Measurements from ENCODE around the gene SH3RF1. TPM values are rescaled to one million over a fixed set of nuclear protein-coding genes. Genes with fewer than 3 reads are reported as not detected.

The SH3RF1 gene
- total and polyA plus RNA-seq, 2 of the 13 experiments (the other 11 are each of a cell fraction or from before 2014, with no cell fraction given), result 3.1 to 3.2 TPM

DNA sequence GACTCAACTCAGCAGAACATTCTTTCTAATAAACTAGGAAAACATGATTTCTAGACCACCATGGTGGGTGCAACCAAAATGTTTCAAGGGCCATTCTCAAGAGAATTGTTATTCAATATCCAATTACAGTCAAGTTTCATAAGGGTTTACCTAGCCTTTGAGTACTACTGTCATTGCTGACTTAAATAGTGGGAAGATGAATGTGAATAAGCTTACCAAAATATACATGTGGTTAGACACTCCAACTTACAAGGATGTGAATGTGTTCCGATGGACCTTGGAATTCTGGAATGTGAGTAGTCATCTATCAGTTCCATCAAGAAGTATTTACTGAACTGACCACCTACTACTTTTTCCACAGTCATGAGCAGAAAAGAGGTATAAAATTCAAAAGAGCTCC lies 16.9 kb downstream of the SH3RF1 start (continued):
- TF ChIP-seq, protein P1, sequence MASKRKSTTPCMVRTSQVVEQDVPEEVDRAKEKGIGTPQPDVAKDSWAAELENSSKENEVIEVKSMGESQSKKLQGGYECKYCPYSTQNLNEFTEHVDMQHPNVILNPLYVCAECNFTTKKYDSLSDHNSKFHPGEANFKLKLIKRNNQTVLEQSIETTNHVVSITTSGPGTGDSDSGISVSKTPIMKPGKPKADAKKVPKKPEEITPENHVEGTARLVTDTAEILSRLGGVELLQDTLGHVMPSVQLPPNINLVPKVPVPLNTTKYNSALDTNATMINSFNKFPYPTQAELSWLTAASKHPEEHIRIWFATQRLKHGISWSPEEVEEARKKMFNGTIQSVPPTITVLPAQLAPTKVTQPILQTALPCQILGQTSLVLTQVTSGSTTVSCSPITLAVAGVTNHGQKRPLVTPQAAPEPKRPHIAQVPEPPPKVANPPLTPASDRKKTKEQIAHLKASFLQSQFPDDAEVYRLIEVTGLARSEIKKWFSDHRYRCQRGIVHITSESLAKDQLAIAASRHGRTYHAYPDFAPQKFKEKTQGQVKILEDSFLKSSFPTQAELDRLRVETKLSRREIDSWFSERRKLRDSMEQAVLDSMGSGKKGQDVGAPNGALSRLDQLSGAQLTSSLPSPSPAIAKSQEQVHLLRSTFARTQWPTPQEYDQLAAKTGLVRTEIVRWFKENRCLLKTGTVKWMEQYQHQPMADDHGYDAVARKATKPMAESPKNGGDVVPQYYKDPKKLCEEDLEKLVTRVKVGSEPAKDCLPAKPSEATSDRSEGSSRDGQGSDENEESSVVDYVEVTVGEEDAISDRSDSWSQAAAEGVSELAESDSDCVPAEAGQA (IDR thresholded peaks at IDR 0.05; ENCODE audit: low read depth), result no peak
- TF ChIP-seq, protein P1 (CRISPR knock-in tag; IDR thresholded peaks at IDR 0.05; ENCODE audit: borderline replicate concordance), result no peak
- no peak for TF ChIP-seq ZNF484 (CRISPR knock-in tag; IDR thresholded peaks at IDR 0.05; ENCODE audit: borderline replicate concordance, low read depth)
- no peak for TF ChIP-seq SATB2 (CRISPR knock-in tag; IDR thresholded peaks at IDR 0.05)
- TF ChIP-seq THYN1 (CRISPR knock-in tag; IDR thresholded peaks at IDR 0.05; ENCODE audit: borderline replicate concordance, low read depth), result no peak
- TF ChIP-seq ZNF543 (CRISPR knock-in tag; IDR thresholded peaks at IDR 0.05), result no peak
- TF ChIP-seq BHLHE40 (IDR thresholded peaks at IDR 0.05; ENCODE audit: low read length), result no peak

DNA sequence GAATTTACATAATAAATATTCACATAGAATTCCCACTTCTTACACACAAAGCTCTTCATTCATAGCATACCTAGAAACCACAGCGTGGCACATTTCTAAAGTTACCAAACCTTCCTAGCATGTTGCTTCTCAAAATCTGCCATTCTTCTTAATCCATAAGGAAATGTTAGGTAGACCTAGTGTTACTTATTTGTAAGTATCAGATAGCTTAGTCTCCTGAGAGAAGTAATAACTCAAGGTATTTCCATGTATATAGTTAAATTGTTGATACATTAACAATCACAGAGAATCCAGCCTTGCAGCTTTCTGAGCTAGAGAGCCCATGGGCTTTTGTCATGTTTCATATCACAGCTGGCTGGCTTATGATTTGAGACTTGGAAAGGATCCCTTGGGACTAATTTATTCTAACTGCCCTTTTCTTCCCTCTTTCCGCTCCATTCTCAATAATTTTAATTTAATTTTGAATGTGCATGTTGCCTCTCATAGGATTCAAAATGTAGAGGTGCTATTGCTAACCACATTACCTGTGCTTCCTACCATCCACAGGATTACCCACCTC lies 17.6 kb downstream of the SH3RF1 start:
- ATAC-seq, result no peak
- intact Hi-C loops (cut with micrococcal nuclease; ENCODE audit: unreplicated experiment), result loop anchor here (5.0 kb wide), 1 partner anchor 181 kb away; no protein-coding TSS in a partner anchor
- peaks cover 86% of the 10 kb centered on the region for H3K4me1 ChIP-seq (ENCODE audit: insufficient read depth, low read length)
- no TSS peak for BruUV-seq (replicated peaks)
- in situ Hi-C loops (cut with HindIII; ENCODE audit: extremely low pct_ligation_motif_present, low pct_unique_long_range_greater_than_20kb), result no loop called here
- POLR2A ChIA-PET, result interaction anchor here (1.2 kb wide), 1 partner anchor 243 kb away, joined by 3 read pairs; the partner anchor contains the start of gene CBR4
- H3K4me2 ChIP-seq (ENCODE audit: low read depth, low read length), result no peak overlapping the region
- H3K27me3 ChIP-seq (ENCODE audit: control insufficient read depth in 1 of 2, insufficient read depth in 2 of 2, low read length in 2 of 2), result no peaks in the 10 kb centered on the region
- CTCF ChIA-PET (ENCODE audit: low intra/inter-chr PET ratio, low total read pairs), result no interaction called here
- H3K4me3 ChIP-seq (replicated peaks in 1 of 3; ENCODE audit: insufficient read depth in 1 of 3, low read depth in 2 of 3, low read length in 3 of 3), result no peak overlapping the region
- H2AFZ ChIP-seq (ENCODE audit: low read length), result no peak overlapping the region
- H3K9me3 ChIP-seq (ENCODE audit: low read length), result no peaks in the 10 kb centered on the region
- no peak for FAIRE-seq
- no peak overlapping the region for H3K9ac ChIP-seq (ENCODE audit: insufficient read depth, low read depth, low read length)
- no peak for DNase-seq (ENCODE audit: low spot score)
- H3K79me2 ChIP-seq (ENCODE audit: insufficient read depth, low read length), result peaks cover 10% of the 10 kb centered on the region
- WGBS (ENCODE audit: low lambda C conversion rate), result 95% methylated on average over 2 of the region's 2 CpGs
- H3K27ac ChIP-seq (ENCODE audit: extremely low read length, insufficient read depth, low read length), result peak overlapping the region; percentile 0
- H3K36me3 ChIP-seq (replicated peaks in 1 of 2; ENCODE audit: control insufficient read depth in 1 of 2, insufficient read depth in 2 of 2, low read length in 2 of 2), result no peaks in the 10 kb centered on the region
- H4K20me1 ChIP-seq (ENCODE audit: insufficient read depth, low read length), result no peaks in the 10 kb centered on the region
- TF ChIP-seq CBFB (CRISPR knock-in tag; IDR thresholded peaks at IDR 0.05) (no peak), ZFX (CRISPR knock-in tag; IDR thresholded peaks at IDR 0.05; ENCODE audit: low read depth) (no peak), ZNF816 (CRISPR knock-in tag; IDR thresholded peaks at IDR 0.05; ENCODE audit: borderline replicate concordance) (no peak), AGO2 (optimal IDR thresholded peaks at IDR 0.05; ENCODE audit: low read depth, low read length) (no peak), BCL6 (CRISPR knock-in tag; IDR thresholded peaks at IDR 0.05) (no peak), ZNF615 (CRISPR knock-in tag; IDR thresholded peaks at IDR 0.05; ENCODE audit: borderline replicate concordance) (no peak), HOXD1 (CRISPR knock-in tag; IDR thresholded peaks at IDR 0.05) (no peak), ZNF253 (CRISPR knock-in tag; IDR thresholded peaks at IDR 0.05; ENCODE audit: borderline replicate concordance) (no peak), GATAD2A (CRISPR knock-in tag; IDR thresholded peaks at IDR 0.05) (no peak), ELF4 (CRISPR knock-in tag; IDR thresholded peaks at IDR 0.05; ENCODE audit: borderline replicate concordance) (no peak)
- TF ChIP-seq, protein P2, sequence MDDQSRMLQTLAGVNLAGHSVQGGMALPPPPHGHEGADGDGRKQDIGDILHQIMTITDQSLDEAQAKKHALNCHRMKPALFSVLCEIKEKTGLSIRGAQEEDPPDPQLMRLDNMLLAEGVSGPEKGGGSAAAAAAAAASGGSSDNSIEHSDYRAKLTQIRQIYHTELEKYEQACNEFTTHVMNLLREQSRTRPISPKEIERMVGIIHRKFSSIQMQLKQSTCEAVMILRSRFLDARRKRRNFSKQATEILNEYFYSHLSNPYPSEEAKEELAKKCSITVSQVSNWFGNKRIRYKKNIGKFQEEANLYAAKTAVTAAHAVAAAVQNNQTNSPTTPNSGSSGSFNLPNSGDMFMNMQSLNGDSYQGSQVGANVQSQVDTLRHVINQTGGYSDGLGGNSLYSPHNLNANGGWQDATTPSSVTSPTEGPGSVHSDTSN (CRISPR knock-in tag; IDR thresholded peaks at IDR 0.05; ENCODE audit: borderline replicate concordance), result no peak

Measured in HepG2 (cell line).